Progenitor cell of endocrine pancreas (in vitro differentiated cells): ENCODE measurements around the gene SURF2. TPM values are rescaled to one million over a fixed set of nuclear protein-coding genes. Genes with fewer than 3 reads are reported as not detected.

ENCODE experiments used
- DNase-seq: peaks from one replicate; pipeline ENCODE4 v3.0.0; 2021; ENCODE audit warnings: low spot score; ENCODE audit not compliant: unreplicated experiment
- H3K27ac Mint-ChIP-seq: 2 replicates; pipeline ENCODE4 v1.8.0; 2021; ENCODE audit warnings: mild to moderate bottlenecking, moderate library complexity, mixed read lengths
- H3K27me3 Mint-ChIP-seq: 2 replicates; pipeline ENCODE4 v1.8.0; 2021; ENCODE audit warnings: mixed read lengths
- H3K36me3 Mint-ChIP-seq: 2 replicates; pipeline ENCODE4 v1.8.0; 2022; ENCODE audit warnings: mixed read lengths; ENCODE audit not compliant: insufficient read depth
- H3K4me1 Mint-ChIP-seq: 2 replicates; pipeline ENCODE4 v1.8.0; 2021; ENCODE audit warnings: low read depth, mixed read lengths
- H3K4me3 Mint-ChIP-seq: 2 replicates; pipeline ENCODE4 v1.8.0; 2021; ENCODE audit warnings: low read depth, mild to moderate bottlenecking, moderate library complexity, mixed read lengths
- H3K9me3 Mint-ChIP-seq: 2 replicates; pipeline ENCODE4 v1.8.0; 2021; ENCODE audit warnings: low read depth, mixed read lengths
- CTCF ChIP-seq: fragments of 200-600 bp; sonication (generic); IDR thresholded peaks from one replicate; pipeline ENCODE4 v1.5.0; 2021; ENCODE audit warnings: antibody characterized with exemption, mild to moderate bottlenecking; ENCODE audit not compliant: unreplicated experiment
- total RNA-seq: library from RNA; stranded (reverse); gene quantifications from 2 replicates; pipeline ENCODE4 v1.2.1, GENCODE V29; 2021

Gene SURF2
- total RNA-seq, 1 donor from 2014 or later = 19.8 TPM

- H3K27me3 Mint-ChIP-seq = no peaks in the 10 kb centered on the region
- no peaks in the 10 kb centered on the region for H3K36me3 Mint-ChIP-seq
- peak overlapping the region; percentile 70 for H3K27ac Mint-ChIP-seq
- DNase-seq = no peak
- TF ChIP-seq CTCF = no peak
- H3K4me1 Mint-ChIP-seq = peaks cover 9% of the 10 kb centered on the region
- no peaks in the 10 kb centered on the region for H3K9me3 Mint-ChIP-seq
- H3K4me3 Mint-ChIP-seq = no peak overlapping the region
Measured at GRCh38 chr9:133384736-133385321, 28.5 kb downstream of the SURF2 start.

- Mint-ChIP-seq H3K4me1 (peaks cover 11% of the 10 kb centered on the region), H3K9me3 (no peaks in the 10 kb centered on the region), H3K27ac (no peak overlapping the region), H3K27me3 (no peaks in the 10 kb centered on the region), H3K36me3 (no peaks in the 10 kb centered on the region), H3K4me3 (no peak overlapping the region)
- DNase-seq = no peak
- TF ChIP-seq CTCF = no peak
Measured at GRCh38 chr9:133385452-133385851, 29.1 kb downstream of the SURF2 start.

- no peak for TF ChIP-seq CTCF
- no peak for DNase-seq
- H3K27me3 Mint-ChIP-seq = no peaks in the 10 kb centered on the region
- H3K4me3 Mint-ChIP-seq = no peak overlapping the region
- no peak overlapping the region for H3K27ac Mint-ChIP-seq
- H3K4me1 Mint-ChIP-seq = peaks cover 11% of the 10 kb centered on the region
- H3K9me3 Mint-ChIP-seq = no peaks in the 10 kb centered on the region
- no peaks in the 10 kb centered on the region for H3K36me3 Mint-ChIP-seq
Measured at GRCh38 chr9:133386338-133386737, 30.0 kb downstream of the SURF2 start.

- Mint-ChIP-seq H3K4me1 (peaks cover 11% of the 10 kb centered on the region), H3K27ac (no peak overlapping the region), H3K9me3 (no peaks in the 10 kb centered on the region), H3K36me3 (no peaks in the 10 kb centered on the region), H3K4me3 (no peak overlapping the region), H3K27me3 (no peaks in the 10 kb centered on the region)
- no peak for TF ChIP-seq CTCF
- no peak for DNase-seq
Measured at GRCh38 chr9:133387680-133388079, 31.3 kb downstream of the SURF2 start.

- Mint-ChIP-seq H3K27ac (no peak overlapping the region), H3K4me1 (peaks cover 11% of the 10 kb centered on the region), H3K27me3 (no peaks in the 10 kb centered on the region), H3K36me3 (no peaks in the 10 kb centered on the region), H3K4me3 (no peak overlapping the region), H3K9me3 (no peaks in the 10 kb centered on the region)
- no peak for TF ChIP-seq CTCF
- no peak for DNase-seq
Measured at GRCh38 chr9:133389025-133389557, 32.7 kb downstream of the SURF2 start.
